NB4 (cell line): ENCODE data around the gene UBALD2.
"Not testable (repeated sequence)": the region's sequence is repeated elsewhere in the genome, so short reads cannot be mapped to it uniquely, and the experiment has no call there.

Experiments
- DNase-seq: peaks from one replicate; pipeline ENCODE4 v3.0.0; 2010; ENCODE audit warnings: low read depth
- H3K4me3 ChIP-seq: one replicate; pipeline ENCODE4 v1.5.1; 2011; ENCODE audit warnings: mild to moderate bottlenecking, low read depth, low read length, moderate library complexity
- MYC ChIP-seq: IDR thresholded peaks from 2 replicates; pipeline ENCODE4 v1.6.1; 2011; ENCODE audit warnings: low read depth, low read length
- POLR2A ChIP-seq: IDR thresholded peaks from 2 replicates; pipeline ENCODE4 v1.6.1; 2011; ENCODE audit warnings: mild to moderate bottlenecking; ENCODE audit not compliant: insufficient read length; ENCODE audit errors: extremely low read depth
- TF ChIP-seq, protein P1 (sequence below): IDR thresholded peaks from 2 replicates; pipeline ENCODE4 v1.6.1; 2011; ENCODE audit warnings: low read depth, low read length
- TF ChIP-seq, protein P2 (sequence below): IDR thresholded peaks from one replicate; pipeline ENCODE4 v1.5.1; 2012; ENCODE audit warnings: low read depth, low read length

UBALD2 gene

DNA sequence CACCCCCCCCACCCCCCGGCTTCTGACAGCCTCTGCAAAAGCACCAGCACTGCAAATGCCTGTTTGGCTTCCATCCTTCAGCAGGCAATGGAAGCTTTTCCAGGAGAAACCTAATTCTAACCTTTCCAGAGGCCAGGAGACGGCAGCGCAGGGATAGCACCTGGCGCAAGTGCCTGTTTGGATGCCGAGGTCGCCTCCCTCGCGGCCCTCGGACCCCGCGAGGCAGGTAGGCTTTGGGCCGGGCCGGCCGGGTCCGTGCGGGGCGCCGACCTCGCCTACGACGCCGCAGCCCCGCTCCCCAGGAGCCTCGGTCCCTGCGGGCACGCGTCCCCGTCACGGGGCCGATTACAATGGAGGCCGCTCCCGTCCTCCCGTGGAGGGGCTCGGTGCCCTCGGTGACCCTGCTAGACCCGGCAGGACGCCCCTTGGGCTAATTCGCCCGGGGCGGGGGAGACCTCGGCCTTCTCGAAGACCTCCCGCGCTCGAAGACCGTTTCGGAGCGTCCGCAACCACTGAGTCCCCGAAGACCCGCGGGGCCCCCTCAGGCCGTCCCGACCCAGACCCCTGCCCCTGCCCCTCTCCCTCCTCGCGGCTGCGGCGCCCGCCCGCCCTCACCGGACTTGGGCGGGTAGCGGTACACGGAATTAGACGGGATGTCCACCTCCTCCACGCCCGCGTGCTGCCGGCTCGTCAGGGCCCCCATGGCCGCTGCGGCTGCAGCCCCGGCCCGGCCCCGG is 25.4 kb upstream of the UBALD2 start:
- H3K4me3 ChIP-seq, result no peak overlapping the region
- no peak for DNase-seq
- TF ChIP-seq, protein P1, sequence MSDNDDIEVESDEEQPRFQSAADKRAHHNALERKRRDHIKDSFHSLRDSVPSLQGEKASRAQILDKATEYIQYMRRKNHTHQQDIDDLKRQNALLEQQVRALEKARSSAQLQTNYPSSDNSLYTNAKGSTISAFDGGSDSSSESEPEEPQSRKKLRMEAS, result no peak
- TF ChIP-seq POLR2A (no peak), MYC (no peak)
- TF ChIP-seq, protein P2, sequence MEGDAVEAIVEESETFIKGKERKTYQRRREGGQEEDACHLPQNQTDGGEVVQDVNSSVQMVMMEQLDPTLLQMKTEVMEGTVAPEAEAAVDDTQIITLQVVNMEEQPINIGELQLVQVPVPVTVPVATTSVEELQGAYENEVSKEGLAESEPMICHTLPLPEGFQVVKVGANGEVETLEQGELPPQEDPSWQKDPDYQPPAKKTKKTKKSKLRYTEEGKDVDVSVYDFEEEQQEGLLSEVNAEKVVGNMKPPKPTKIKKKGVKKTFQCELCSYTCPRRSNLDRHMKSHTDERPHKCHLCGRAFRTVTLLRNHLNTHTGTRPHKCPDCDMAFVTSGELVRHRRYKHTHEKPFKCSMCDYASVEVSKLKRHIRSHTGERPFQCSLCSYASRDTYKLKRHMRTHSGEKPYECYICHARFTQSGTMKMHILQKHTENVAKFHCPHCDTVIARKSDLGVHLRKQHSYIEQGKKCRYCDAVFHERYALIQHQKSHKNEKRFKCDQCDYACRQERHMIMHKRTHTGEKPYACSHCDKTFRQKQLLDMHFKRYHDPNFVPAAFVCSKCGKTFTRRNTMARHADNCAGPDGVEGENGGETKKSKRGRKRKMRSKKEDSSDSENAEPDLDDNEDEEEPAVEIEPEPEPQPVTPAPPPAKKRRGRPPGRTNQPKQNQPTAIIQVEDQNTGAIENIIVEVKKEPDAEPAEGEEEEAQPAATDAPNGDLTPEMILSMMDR, result no peak

- H3K4me3 ChIP-seq, result peak within 1 kb of the TSS; percentile 40
- peak; percentile 40 for DNase-seq
- TF ChIP-seq, protein P2, result no peak
- TF ChIP-seq, protein P1, result no peak
- TF ChIP-seq MYC, result no peak
- no peak for TF ChIP-seq POLR2A
Observed at GRCh38 chr17:76240461-76241203, 24.5 kb upstream of the UBALD2 start, which contains the start of gene RNF157. Gene RNF157 (minus strand): TSS chr17:76240493. CDS start chr17:76240240, 253 bp downstream.

- TF ChIP-seq, protein P1, result no peak
- TF ChIP-seq, protein P2, result no peak
- TF ChIP-seq POLR2A, result no peak
- no peak for DNase-seq
- peak overlapping the region; percentile 40 for H3K4me3 ChIP-seq
Observed at GRCh38 chr17:76241204-76241538, 24.0 kb upstream of the UBALD2 start.

DNA sequence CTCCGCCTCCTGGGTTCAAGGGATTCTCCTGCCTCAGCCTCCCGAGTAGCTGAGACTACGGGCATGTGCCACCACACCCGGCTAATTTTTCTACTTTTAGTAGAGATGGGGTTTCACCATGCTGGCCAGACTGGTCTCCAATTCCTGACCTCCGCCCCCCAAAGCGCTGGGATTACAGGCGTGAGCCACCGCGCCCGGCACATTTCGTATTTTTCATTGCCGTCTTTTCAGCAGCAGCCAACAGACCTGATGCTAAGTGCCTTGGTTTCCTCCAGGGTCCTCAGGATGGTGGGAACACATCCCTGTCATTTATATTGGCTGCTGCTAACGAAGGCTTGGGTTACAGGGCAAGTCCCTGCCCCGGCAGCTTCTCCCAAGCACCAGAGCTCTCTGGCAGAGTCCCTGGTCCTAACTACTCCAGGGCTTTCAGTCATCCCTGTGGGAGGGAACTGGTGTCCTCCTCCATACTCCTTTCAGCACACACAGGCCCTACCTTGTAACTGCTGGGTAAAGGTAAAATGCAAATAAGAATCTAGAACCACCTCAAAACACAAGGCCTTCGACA is 23.4 kb upstream of the UBALD2 start:
- no peak overlapping the region for H3K4me3 ChIP-seq
- TF ChIP-seq, protein P2, result no peak
- TF ChIP-seq MYC (no peak), POLR2A (no peak)
- TF ChIP-seq, protein P1, result no peak
- no peak for DNase-seq

GRCh38 chr17:76243826-76244679 is 21.1 kb upstream of the UBALD2 start:
- TF ChIP-seq, protein P2, result no peak
- no peak for TF ChIP-seq MYC
- TF ChIP-seq POLR2A, result no peak
- TF ChIP-seq, protein P1, result no peak
- DNase-seq, result no peak
- H3K4me3 ChIP-seq, result no peak overlapping the region

DNA sequence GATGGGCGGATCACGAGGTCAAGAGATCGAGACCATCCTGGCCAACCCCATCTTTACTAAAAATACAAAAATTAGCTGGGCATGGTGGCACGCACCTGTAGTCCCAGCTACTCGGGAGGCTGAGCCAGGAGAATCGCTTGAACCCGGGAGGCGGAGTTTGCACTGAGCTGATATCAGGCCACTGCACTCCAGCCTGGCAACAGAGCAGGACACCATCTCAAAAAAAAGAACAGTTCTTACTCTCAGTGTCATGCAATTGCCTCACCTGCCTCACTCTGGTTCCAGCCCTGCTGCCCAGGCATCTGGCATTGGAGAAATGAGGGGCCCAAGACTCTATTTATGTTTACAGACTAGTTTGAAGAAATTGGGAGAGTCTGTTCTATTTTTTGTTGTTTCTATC is 20.4 kb upstream of the UBALD2 start:
- not testable (repeated sequence) for DNase-seq, H3K4me3 ChIP-seq
